Erythroblast (primary cell): ENCODE measurements around the gene FAM20C.

ENCODE experiments used
- DNase-seq, 2 experiments: peaks; one replicate each; lab custom pipeline; 2025; lab: John Stamatoyannopoulos, UW
- GATA1 ChIP-seq: IDR thresholded peaks from 2 replicates; pipeline ENCODE4 v1.6.1; 2011; ENCODE audit warnings: low read depth, mild to moderate bottlenecking, control low read depth, low read length, moderate library complexity
- POLR2A ChIP-seq: IDR thresholded peaks from 2 replicates; pipeline ENCODE4 v1.6.1; 2011; ENCODE audit warnings: mild to moderate bottlenecking, low read length

Gene FAM20C

GRCh38 chr7:184294-185264 is 7.8 kb upstream of the FAM20C start:
- DNase-seq: no peak
- TF ChIP-seq GATA1 (no peak), POLR2A (no peak)

- TF ChIP-seq POLR2A (no peak), GATA1 (no peak)
- no peak for DNase-seq
Measured at GRCh38 chr7:186516-187113, 5.8 kb upstream of the FAM20C start.

GRCh38 chr7:187227-187927 is 5.0 kb upstream of the FAM20C start:
- TF ChIP-seq POLR2A (no peak), GATA1 (no peak)
- no peak for DNase-seq

GRCh38 chr7:188174-188573 is 4.2 kb upstream of the FAM20C start:
- DNase-seq: no peak
- TF ChIP-seq POLR2A: no peak
- TF ChIP-seq GATA1: no peak

GRCh38 chr7:188727-189500 is 3.5 kb upstream of the FAM20C start:
- DNase-seq: no peak
- TF ChIP-seq POLR2A: no peak
- no peak for TF ChIP-seq GATA1

- DNase-seq: no peak
- no peak for TF ChIP-seq POLR2A
- no peak for TF ChIP-seq GATA1
Measured at GRCh38 chr7:189719-190118, 2.7 kb upstream of the FAM20C start.

- no peak for DNase-seq
- no peak for TF ChIP-seq GATA1
- no peak for TF ChIP-seq POLR2A
Measured at GRCh38 chr7:190196-190595, 2.2 kb upstream of the FAM20C start.

GRCh38 chr7:191105-191980 is 1.0 kb upstream of the FAM20C start:
- DNase-seq: no peak
- TF ChIP-seq GATA1: no peak
- no peak for TF ChIP-seq POLR2A

GRCh38 chr7:192701-193480 is 520 bp downstream of the FAM20C start:
- no peak for TF ChIP-seq GATA1
- no peak for TF ChIP-seq POLR2A
- no peak for DNase-seq

- no peak for DNase-seq
- no peak for TF ChIP-seq GATA1
- TF ChIP-seq POLR2A: no peak
Measured at GRCh38 chr7:193481-194251, 1.3 kb downstream of the FAM20C start.
